ENCODE data around the gene C6orf58. TPM values are rescaled to one million over a fixed set of nuclear protein-coding genes. Genes with fewer than 3 reads are reported as not detected.

C6orf58 gene
- total and polyA plus RNA-seq, 2 experiments from 2014 or later: not detected

GRCh38 chr6:127539272-127539671, 37.7 kb upstream of the C6orf58 start:
- Histone ChIP-seq H3K27me3 (replicated peaks; ENCODE audit: insufficient read depth) (no peaks in the 10 kb centered on the region), H3K36me3 (ENCODE audit: low read depth) (no peaks in the 10 kb centered on the region), H3K9me3 (ENCODE audit: low read depth) (no peaks in the 10 kb centered on the region), H3K4me1 (ENCODE audit: insufficient read depth) (no peaks in the 10 kb centered on the region), H4K20me1 (ENCODE audit: insufficient read depth) (no peaks in the 10 kb centered on the region), H3K4me2 (ENCODE audit: unreplicated experiment) (no peak overlapping the region), H3K79me2 (ENCODE audit: insufficient read depth) (no peaks in the 10 kb centered on the region), H2AFZ (no peak overlapping the region), H3K9ac (no peak overlapping the region), H3K27ac (no peak overlapping the region), H3K4me3 (no peak overlapping the region), H3F3A (ENCODE audit: insufficient read depth) (no peaks in the 10 kb centered on the region), H3K9me2 (ENCODE audit: insufficient read depth) (no peaks in the 10 kb centered on the region)
- DNase-seq: peak; percentile 63
- TF ChIP-seq EZH2phosphoT487 (IDR thresholded peaks at IDR 0.05; ENCODE audit: insufficient read depth, low read depth): no peak
- TF ChIP-seq EZH2 (IDR thresholded peaks at IDR 0.05; ENCODE audit: insufficient read depth, poor library complexity, severe bottlenecking): no peak
- in situ Hi-C loops (cut with MboI): loop anchor here (5.0 kb wide), 1 partner anchor 77 kb away; no protein-coding TSS in a partner anchor
- WGBS, 2 experiments (ENCODE audit: low coverage in 1 of 2, low lambda C conversion rate in 2 of 2, missing lambda C conversion rate in 2 of 2): 40 to 41% methylated on average over 2 of the region's 2 CpGs

- DNase-seq: peak; percentile 40
- no peak overlapping the region for H2AFZ ChIP-seq
- no peaks in the 10 kb centered on the region for H3K27me3 ChIP-seq (replicated peaks; ENCODE audit: insufficient read depth)
- no peaks in the 10 kb centered on the region for H4K20me1 ChIP-seq (ENCODE audit: insufficient read depth)
- H3K79me2 ChIP-seq (ENCODE audit: insufficient read depth): no peaks in the 10 kb centered on the region
- H3F3A ChIP-seq (ENCODE audit: insufficient read depth): no peaks in the 10 kb centered on the region
- TF ChIP-seq EZH2 (IDR thresholded peaks at IDR 0.05; ENCODE audit: insufficient read depth, poor library complexity, severe bottlenecking) (no peak), EZH2phosphoT487 (IDR thresholded peaks at IDR 0.05; ENCODE audit: insufficient read depth, low read depth) (no peak)
- no peak overlapping the region for H3K4me2 ChIP-seq (ENCODE audit: unreplicated experiment)
- in situ Hi-C loops (cut with MboI): loop anchor here (10.0 kb wide), 1 partner anchor 242 kb away; no protein-coding TSS in a partner anchor
- H3K9ac ChIP-seq: no peak overlapping the region
- H3K9me3 ChIP-seq (ENCODE audit: low read depth): no peaks in the 10 kb centered on the region
- H3K4me1 ChIP-seq (ENCODE audit: insufficient read depth): peaks cover 12% of the 10 kb centered on the region
- no peak overlapping the region for H3K27ac ChIP-seq
- 57 to 74% methylated on average over 1 of the region's 1 CpG for WGBS, 2 experiments (ENCODE audit: low coverage in 1 of 2, low lambda C conversion rate in 2 of 2, missing lambda C conversion rate in 2 of 2)
- no peak overlapping the region for H3K4me3 ChIP-seq
- H3K9me2 ChIP-seq (ENCODE audit: insufficient read depth): no peaks in the 10 kb centered on the region
- no peaks in the 10 kb centered on the region for H3K36me3 ChIP-seq (ENCODE audit: low read depth)
Observed at GRCh38 chr6:127547215-127547614, 29.8 kb upstream of the C6orf58 start.

- Histone ChIP-seq H3K4me2 (ENCODE audit: unreplicated experiment) (no peak overlapping the region), H3K4me3 (no peak overlapping the region), H3K9me2 (ENCODE audit: insufficient read depth) (no peaks in the 10 kb centered on the region), H3K9ac (no peak overlapping the region), H2AFZ (no peak overlapping the region), H3K27ac (no peak overlapping the region), H3F3A (ENCODE audit: insufficient read depth) (no peaks in the 10 kb centered on the region), H3K36me3 (ENCODE audit: low read depth) (no peaks in the 10 kb centered on the region), H3K27me3 (replicated peaks; ENCODE audit: insufficient read depth) (no peaks in the 10 kb centered on the region), H4K20me1 (ENCODE audit: insufficient read depth) (no peaks in the 10 kb centered on the region), H3K79me2 (ENCODE audit: insufficient read depth) (no peaks in the 10 kb centered on the region), H3K9me3 (ENCODE audit: low read depth) (no peaks in the 10 kb centered on the region), H3K4me1 (ENCODE audit: insufficient read depth) (peaks cover 12% of the 10 kb centered on the region)
- WGBS, 2 experiments (ENCODE audit: low coverage in 1 of 2, low lambda C conversion rate in 2 of 2, missing lambda C conversion rate in 2 of 2): 68 to 74% methylated on average over 2 of the region's 2 CpGs
- in situ Hi-C loops (cut with MboI): loop anchor here (10.0 kb wide), 1 partner anchor 243 kb away; no protein-coding TSS in a partner anchor
- DNase-seq: peak; percentile 38
- TF ChIP-seq EZH2phosphoT487 (IDR thresholded peaks at IDR 0.05; ENCODE audit: insufficient read depth, low read depth) (no peak), EZH2 (IDR thresholded peaks at IDR 0.05; ENCODE audit: insufficient read depth, poor library complexity, severe bottlenecking) (no peak)
Observed at GRCh38 chr6:127547904-127548649, 28.9 kb upstream of the C6orf58 start.

- Histone ChIP-seq H3K79me2 (ENCODE audit: insufficient read depth) (no peaks in the 10 kb centered on the region), H2AFZ (no peak overlapping the region), H3K4me1 (ENCODE audit: insufficient read depth) (peaks cover 12% of the 10 kb centered on the region), H3K27me3 (replicated peaks; ENCODE audit: insufficient read depth) (no peaks in the 10 kb centered on the region), H4K20me1 (ENCODE audit: insufficient read depth) (no peaks in the 10 kb centered on the region), H3K9me2 (ENCODE audit: insufficient read depth) (no peaks in the 10 kb centered on the region), H3F3A (ENCODE audit: insufficient read depth) (no peaks in the 10 kb centered on the region), H3K4me3 (no peak overlapping the region), H3K9me3 (ENCODE audit: low read depth) (no peaks in the 10 kb centered on the region), H3K9ac (no peak overlapping the region), H3K27ac (no peak overlapping the region), H3K36me3 (ENCODE audit: low read depth) (no peaks in the 10 kb centered on the region), H3K4me2 (ENCODE audit: unreplicated experiment) (peak overlapping the region; percentile 4)
- in situ Hi-C loops (cut with MboI): loop anchor here (10.0 kb wide), 1 partner anchor 94 kb away; no protein-coding TSS in a partner anchor
- DNase-seq: peak; percentile 82
- TF ChIP-seq EZH2 (IDR thresholded peaks at IDR 0.05; ENCODE audit: insufficient read depth, poor library complexity, severe bottlenecking) (no peak), EZH2phosphoT487 (IDR thresholded peaks at IDR 0.05; ENCODE audit: insufficient read depth, low read depth) (no peak)
Observed at GRCh38 chr6:127550403-127550802, 26.6 kb upstream of the C6orf58 start.
